Ishikawa (cell line): ENCODE measurements around the gene ZC3H4.

ENCODE experiments used
- CEBPB ChIP-seq: IDR thresholded peaks from 2 replicates; pipeline ENCODE4 v1.6.1; 2012
- CREB1 ChIP-seq: IDR thresholded peaks from 2 replicates; pipeline ENCODE4 v1.6.1; 2012; ENCODE audit warnings: low read depth
- EGR1 ChIP-seq: IDR thresholded peaks from 2 replicates; pipeline ENCODE4 v1.6.1; 2012
- EP300 ChIP-seq: IDR thresholded peaks from 2 replicates; pipeline ENCODE4 v1.6.1; 2012; ENCODE audit warnings: borderline replicate concordance
- FOXM1 ChIP-seq: IDR thresholded peaks from 2 replicates; pipeline ENCODE4 v1.6.1; 2012; ENCODE audit warnings: low read depth, borderline replicate concordance
- NFIC ChIP-seq: IDR thresholded peaks from 2 replicates; pipeline ENCODE4 v1.6.1; 2012
- RAD21 ChIP-seq: IDR thresholded peaks from 2 replicates; pipeline ENCODE4 v1.6.1; 2012; ENCODE audit warnings: low read depth
- TAF1 ChIP-seq: IDR thresholded peaks from 2 replicates; pipeline ENCODE4 v1.6.1; 2012; ENCODE audit warnings: low read depth, mild to moderate bottlenecking
- TCF12 ChIP-seq: IDR thresholded peaks from 2 replicates; pipeline ENCODE4 v1.6.1; 2012; ENCODE audit warnings: low read depth
- TEAD4 ChIP-seq: IDR thresholded peaks from 2 replicates; pipeline ENCODE4 v1.6.1; 2012
- YY1 ChIP-seq: IDR thresholded peaks from 2 replicates; pipeline ENCODE4 v1.6.1; 2012; ENCODE audit warnings: low read depth
- ZBTB7A ChIP-seq: IDR thresholded peaks from 2 replicates; pipeline ENCODE4 v1.6.1; 2012; ENCODE audit warnings: low read depth
- TF ChIP-seq, protein P1 (sequence below): IDR thresholded peaks from 2 replicates; pipeline ENCODE4 v1.6.1; 2012; ENCODE audit warnings: low read depth, mild to moderate bottlenecking
- TF ChIP-seq, protein P2 (sequence below): IDR thresholded peaks from 2 replicates; pipeline ENCODE4 v1.6.1; 2012
- TF ChIP-seq, protein P3 (sequence below): IDR thresholded peaks from 2 replicates; pipeline ENCODE4 v1.6.1; 2012

ZC3H4 gene

DNA sequence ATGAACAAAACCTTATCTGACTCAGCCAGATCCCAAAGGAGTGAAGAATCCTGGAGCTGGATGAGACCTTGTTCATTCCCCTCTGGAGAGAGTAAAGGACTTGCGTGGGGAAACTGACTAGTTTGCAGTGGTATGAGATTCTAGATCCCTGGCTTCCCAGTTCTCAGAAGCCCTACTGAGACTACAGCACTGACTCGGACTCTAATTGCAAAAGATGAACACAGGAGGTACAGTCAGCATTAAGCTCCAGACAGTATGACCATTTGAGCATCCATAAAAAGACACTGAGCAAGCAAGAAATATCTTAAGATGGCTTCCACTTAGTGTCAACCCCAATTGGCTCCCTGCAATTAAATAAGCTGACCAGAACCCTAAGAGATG, 6.8 kb downstream of the ZC3H4 start:
- no peak for TF ChIP-seq EGR1
- TF ChIP-seq EP300: no peak
- TF ChIP-seq FOXM1: no peak

DNA sequence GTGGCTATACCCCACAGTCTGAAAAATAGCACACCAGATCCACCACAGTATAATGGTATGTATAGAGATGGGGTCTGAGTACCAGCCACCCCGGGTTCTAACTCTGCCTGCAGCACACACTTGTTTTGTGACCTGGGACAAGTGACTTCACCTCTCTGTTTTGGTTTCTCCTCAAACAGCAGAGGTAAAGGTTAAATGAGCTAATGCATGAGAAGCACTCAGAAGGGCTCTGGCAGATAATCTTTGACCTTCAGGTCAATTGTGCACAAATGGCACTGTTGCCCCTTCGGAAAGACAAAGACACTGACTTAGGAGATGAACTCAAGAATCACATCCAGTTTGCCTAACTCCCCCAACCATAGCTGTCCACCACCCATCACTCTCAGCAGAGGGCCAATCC, 7.7 kb downstream of the ZC3H4 start:
- TF ChIP-seq EP300: no peak
- TF ChIP-seq TEAD4: no peak
- no peak for TF ChIP-seq TAF1
- TF ChIP-seq, protein P1, sequence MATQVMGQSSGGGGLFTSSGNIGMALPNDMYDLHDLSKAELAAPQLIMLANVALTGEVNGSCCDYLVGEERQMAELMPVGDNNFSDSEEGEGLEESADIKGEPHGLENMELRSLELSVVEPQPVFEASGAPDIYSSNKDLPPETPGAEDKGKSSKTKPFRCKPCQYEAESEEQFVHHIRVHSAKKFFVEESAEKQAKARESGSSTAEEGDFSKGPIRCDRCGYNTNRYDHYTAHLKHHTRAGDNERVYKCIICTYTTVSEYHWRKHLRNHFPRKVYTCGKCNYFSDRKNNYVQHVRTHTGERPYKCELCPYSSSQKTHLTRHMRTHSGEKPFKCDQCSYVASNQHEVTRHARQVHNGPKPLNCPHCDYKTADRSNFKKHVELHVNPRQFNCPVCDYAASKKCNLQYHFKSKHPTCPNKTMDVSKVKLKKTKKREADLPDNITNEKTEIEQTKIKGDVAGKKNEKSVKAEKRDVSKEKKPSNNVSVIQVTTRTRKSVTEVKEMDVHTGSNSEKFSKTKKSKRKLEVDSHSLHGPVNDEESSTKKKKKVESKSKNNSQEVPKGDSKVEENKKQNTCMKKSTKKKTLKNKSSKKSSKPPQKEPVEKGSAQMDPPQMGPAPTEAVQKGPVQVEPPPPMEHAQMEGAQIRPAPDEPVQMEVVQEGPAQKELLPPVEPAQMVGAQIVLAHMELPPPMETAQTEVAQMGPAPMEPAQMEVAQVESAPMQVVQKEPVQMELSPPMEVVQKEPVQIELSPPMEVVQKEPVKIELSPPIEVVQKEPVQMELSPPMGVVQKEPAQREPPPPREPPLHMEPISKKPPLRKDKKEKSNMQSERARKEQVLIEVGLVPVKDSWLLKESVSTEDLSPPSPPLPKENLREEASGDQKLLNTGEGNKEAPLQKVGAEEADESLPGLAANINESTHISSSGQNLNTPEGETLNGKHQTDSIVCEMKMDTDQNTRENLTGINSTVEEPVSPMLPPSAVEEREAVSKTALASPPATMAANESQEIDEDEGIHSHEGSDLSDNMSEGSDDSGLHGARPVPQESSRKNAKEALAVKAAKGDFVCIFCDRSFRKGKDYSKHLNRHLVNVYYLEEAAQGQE: no peak
- TF ChIP-seq NFIC: no peak
- TF ChIP-seq, protein P2, sequence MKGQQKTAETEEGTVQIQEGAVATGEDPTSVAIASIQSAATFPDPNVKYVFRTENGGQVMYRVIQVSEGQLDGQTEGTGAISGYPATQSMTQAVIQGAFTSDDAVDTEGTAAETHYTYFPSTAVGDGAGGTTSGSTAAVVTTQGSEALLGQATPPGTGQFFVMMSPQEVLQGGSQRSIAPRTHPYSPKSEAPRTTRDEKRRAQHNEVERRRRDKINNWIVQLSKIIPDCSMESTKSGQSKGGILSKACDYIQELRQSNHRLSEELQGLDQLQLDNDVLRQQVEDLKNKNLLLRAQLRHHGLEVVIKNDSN: no peak
- no peak for TF ChIP-seq EGR1
- no peak for TF ChIP-seq YY1
- no peak for TF ChIP-seq CREB1

DNA sequence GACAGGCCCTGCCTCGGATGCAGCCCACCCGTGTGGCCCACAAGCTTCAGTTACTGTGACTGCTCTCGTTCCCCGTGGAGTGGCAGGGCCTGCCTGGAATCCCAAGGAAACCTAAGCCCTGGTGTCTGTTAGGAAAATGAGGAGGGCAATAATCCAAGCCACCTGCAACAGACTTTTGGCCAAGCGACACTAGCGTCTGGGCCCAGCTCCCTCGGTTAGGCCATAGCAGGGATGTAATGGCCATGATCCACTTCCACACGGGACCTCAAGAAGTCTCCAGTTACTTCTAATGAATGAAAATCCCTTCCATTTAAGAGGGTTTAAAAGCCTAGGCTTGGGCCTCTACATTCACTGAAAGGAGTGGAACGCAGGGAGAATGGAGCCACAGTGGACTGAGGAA, 8.9 kb downstream of the ZC3H4 start:
- TF ChIP-seq, protein P2: no peak
- TF ChIP-seq RAD21 (no peak), NFIC (no peak), CEBPB (no peak), EP300 (no peak), TCF12 (no peak), EGR1 (no peak), YY1 (no peak), TEAD4 (no peak), FOXM1 (no peak), ZBTB7A (no peak), TAF1 (no peak), CREB1 (no peak)
- TF ChIP-seq, protein P3, sequence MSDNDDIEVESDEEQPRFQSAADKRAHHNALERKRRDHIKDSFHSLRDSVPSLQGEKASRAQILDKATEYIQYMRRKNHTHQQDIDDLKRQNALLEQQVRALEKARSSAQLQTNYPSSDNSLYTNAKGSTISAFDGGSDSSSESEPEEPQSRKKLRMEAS: no peak
- TF ChIP-seq, protein P1: no peak

DNA sequence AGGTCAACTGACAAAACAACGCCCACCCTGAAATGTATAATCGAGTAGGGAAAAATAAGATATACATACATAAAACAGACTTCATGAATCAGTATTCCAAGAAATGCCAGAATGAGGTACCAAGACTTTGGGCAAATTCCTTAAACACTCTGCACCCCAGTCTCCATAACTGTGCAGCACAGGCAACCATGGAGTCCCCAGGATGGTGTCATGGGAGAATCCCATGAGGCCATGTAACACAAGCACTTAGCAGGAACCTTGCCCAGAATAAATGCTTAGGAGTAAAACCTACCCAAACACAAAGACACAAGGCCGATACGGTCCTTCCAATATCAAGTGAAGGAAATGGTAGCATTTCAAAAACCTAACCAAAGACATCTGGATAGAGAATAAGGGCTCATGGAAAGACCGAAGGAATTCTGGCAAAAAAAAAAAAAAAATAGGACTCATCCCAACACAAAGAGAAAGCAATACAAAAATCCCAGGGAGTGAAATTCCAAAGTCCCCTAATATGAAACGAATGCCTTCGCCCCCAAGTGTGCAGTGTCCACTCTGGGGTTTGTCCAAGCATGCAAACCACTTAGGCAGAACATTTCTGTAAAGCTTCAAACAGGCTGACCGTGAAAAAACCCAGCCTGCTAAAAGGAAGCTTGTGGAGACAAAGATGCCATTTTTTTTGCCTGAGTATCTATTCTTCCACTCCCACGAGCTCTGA, 11.1 kb downstream of the ZC3H4 start:
- TF ChIP-seq NFIC: no peak
- no peak for TF ChIP-seq FOXM1
- TF ChIP-seq YY1: no peak
- TF ChIP-seq CEBPB: no peak
- no peak for TF ChIP-seq EP300
- TF ChIP-seq RAD21: no peak
- TF ChIP-seq TEAD4: no peak
- TF ChIP-seq EGR1: no peak
- TF ChIP-seq, protein P3: no peak
- TF ChIP-seq, protein P2: no peak
- no peak for TF ChIP-seq TAF1
- TF ChIP-seq, protein P1: no peak
- TF ChIP-seq ZBTB7A: no peak
- TF ChIP-seq TCF12: no peak
- TF ChIP-seq CREB1: no peak
